Fibroblast of villous mesenchyme (primary cell): ENCODE measurements around the gene SLIT1. TPM values are rescaled to one million over a fixed set of nuclear protein-coding genes. Genes with fewer than 3 reads are reported as not detected.

Source experiments
- DNase-seq: peaks from one replicate; pipeline ENCODE4 v3.0.0-alpha.2; 2010; ENCODE audit warnings: low read depth
- H3K4me3 ChIP-seq: 2 replicates; pipeline ENCODE4 v1.5.1; 2011; ENCODE audit warnings: low read depth, mild to moderate bottlenecking, low read length
- total RNA-seq: library from RNA; depleted of rRNA; stranded (reverse); fragments of >200 nt; gene quantifications from 2 replicates; pipeline ENCODE4 v1.2.3, GENCODE V29; 2012
- TF ChIP-seq, protein P1 (sequence below): IDR thresholded peaks from 2 replicates; pipeline ENCODE4 v1.5.1; 2012; ENCODE audit warnings: low read depth, mild to moderate bottlenecking, low read length; ENCODE audit not compliant: insufficient read depth

The SLIT1 gene
- total RNA-seq, 1 donor: not detected

DNA sequence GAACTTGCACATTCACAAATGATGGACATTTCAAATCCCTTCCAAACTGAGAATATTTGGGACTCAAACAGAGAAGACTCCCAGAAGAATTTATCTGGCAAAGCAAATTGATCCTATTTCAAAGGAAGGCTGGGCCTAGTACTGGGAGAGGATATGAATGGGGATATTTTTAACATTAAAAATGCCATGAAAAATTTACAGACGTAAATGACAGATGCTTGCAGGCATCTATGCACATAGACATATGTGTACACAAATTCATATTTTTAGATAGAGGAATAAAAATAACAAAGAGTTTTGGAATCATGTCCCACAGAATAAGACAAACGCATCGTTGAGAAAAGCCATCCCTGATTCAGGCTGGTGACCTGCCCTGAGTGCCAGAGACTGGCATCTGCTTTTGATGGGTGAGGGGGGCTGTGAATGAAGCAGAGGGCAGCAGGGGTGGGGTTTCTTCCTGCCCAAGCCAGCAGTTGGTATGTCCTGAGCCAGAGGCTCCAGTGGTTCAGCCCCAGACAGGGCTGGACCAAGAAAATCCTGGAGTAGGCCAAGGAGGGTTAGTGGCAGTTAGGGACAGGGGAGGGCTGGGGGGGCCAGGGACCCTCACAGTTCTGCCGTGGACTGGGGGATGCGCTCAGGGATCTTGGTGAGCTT is 138.5 kb downstream of the SLIT1 start:
- TF ChIP-seq, protein P1, sequence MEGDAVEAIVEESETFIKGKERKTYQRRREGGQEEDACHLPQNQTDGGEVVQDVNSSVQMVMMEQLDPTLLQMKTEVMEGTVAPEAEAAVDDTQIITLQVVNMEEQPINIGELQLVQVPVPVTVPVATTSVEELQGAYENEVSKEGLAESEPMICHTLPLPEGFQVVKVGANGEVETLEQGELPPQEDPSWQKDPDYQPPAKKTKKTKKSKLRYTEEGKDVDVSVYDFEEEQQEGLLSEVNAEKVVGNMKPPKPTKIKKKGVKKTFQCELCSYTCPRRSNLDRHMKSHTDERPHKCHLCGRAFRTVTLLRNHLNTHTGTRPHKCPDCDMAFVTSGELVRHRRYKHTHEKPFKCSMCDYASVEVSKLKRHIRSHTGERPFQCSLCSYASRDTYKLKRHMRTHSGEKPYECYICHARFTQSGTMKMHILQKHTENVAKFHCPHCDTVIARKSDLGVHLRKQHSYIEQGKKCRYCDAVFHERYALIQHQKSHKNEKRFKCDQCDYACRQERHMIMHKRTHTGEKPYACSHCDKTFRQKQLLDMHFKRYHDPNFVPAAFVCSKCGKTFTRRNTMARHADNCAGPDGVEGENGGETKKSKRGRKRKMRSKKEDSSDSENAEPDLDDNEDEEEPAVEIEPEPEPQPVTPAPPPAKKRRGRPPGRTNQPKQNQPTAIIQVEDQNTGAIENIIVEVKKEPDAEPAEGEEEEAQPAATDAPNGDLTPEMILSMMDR: no peak
- no peak overlapping the region for H3K4me3 ChIP-seq
- DNase-seq: no peak

DNA sequence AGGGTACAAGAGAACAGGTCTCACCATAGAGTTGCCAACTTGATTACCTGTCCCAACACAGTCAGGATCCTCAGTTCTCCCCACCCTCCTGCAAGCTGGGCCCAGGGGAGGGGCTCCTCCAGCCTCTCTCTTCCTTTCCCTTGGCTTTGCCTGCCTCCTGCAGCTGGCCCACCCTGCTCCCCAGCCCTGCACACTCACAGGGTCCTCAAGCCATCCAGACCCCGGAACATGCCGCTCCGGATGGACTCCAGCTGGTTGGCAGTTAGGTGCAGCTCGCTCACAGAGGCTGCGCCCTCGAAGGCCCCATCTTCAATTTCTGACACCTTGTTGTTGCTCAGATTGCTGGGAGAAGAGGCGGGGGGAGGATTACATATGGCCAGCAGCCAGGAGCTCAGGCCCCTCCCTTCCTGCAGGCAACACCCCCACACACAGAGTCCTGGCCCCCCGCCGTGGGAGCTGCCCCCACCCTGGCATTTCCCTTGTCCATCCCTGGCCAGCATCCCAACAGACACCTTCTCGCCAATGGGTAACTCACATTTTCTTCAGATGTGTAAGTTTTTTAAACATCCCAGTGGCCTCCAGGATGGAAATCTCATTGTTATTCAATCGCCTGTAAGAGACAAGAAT is 139.2 kb downstream of the SLIT1 start:
- H3K4me3 ChIP-seq: no peak overlapping the region
- DNase-seq: no peak
- TF ChIP-seq, protein P1: no peak

GRCh38 chr10:97043563-97043855 is 142.2 kb downstream of the SLIT1 start:
- DNase-seq: no peak
- TF ChIP-seq, protein P1: no peak

GRCh38 chr10:97042716-97043562 is 142.8 kb downstream of the SLIT1 start:
- TF ChIP-seq, protein P1: no peak
- DNase-seq: no peak
- no peak overlapping the region for H3K4me3 ChIP-seq

More at GRCh38 chr10:97043563-97043855, 142.2 kb downstream of the SLIT1 start:
- H3K4me3 ChIP-seq: no peak overlapping the region

DNA sequence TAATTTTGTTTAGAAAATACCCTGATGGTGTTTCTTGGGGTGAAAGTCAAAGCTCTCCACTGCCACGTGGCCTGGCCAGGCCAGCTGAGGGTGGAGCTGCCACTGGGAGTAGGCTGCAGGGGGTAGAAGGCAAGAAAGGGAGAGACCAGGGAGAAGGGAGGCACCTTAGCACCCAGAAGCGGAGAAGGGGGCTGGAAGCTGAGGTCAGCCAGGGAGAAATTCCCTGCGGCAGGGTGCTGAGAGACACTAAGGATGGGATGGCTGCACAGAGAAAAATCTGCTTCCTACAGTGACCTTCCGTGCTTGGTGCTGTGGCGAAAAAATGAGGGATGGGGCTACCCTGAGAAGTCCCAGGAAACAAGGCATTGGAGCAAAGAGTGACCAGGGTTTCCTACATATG is 143.7 kb downstream of the SLIT1 start:
- TF ChIP-seq, protein P1: no peak
- DNase-seq: no peak
- no peak overlapping the region for H3K4me3 ChIP-seq

DNA sequence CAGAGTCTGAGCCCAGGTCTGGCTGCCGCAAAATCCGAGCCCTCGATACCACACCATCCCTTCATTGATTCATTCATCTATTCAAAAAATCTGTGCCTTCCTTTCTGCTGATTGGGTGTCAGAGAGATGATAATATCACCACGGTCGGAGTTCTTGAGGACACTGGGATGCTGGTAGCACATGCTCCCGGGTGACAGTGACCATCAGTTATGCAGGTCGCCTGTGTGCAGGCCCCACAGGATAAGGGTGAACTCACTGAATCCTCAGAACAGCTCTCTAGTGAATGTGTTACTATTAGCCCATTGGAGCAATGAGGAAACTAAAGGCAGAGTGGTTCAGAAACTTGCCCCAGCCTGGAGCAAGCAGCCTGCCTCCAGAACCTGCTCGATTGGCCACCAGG is 145.1 kb downstream of the SLIT1 start:
- TF ChIP-seq, protein P1: no peak
- no peak overlapping the region for H3K4me3 ChIP-seq
- no peak for DNase-seq
